ENCODE results near the gene PTPN6. TPM values are rescaled to one million over a fixed set of nuclear protein-coding genes. Genes with fewer than 3 reads are reported as not detected.

Gene PTPN6
- 10 to 100 TPM; 37.4 to 61.7 (median 51.7) TPM for total RNA-seq
- long read RNA-seq, donor 1, transcript PTPN6-201 (16 exons, 2,245 nt) = major isoform, 10 of 36 reads
- long read RNA-seq, donor 1, transcript PTPN6-202 (16 exons, 2,159 nt) = minor isoform, 7 of 36 reads
- long read RNA-seq, donor 1, partial matches to known transcripts = 11 of 36 reads
- long read RNA-seq, donor 1, other reads (novel, unspliced or antisense) = 7 of 36 reads
- long read RNA-seq, donor 2, transcript PTPN6-201 (16 exons, 2,245 nt) = major isoform, 7 of 25 reads
- long read RNA-seq, donor 2, transcript PTPN6-202 (16 exons, 2,159 nt) = minor isoform, 6 of 25 reads
- long read RNA-seq, donor 2, partial matches to known transcripts = 0 of 25 reads
- long read RNA-seq, donor 2, other reads (novel, unspliced or antisense) = 12 of 25 reads

DNA sequence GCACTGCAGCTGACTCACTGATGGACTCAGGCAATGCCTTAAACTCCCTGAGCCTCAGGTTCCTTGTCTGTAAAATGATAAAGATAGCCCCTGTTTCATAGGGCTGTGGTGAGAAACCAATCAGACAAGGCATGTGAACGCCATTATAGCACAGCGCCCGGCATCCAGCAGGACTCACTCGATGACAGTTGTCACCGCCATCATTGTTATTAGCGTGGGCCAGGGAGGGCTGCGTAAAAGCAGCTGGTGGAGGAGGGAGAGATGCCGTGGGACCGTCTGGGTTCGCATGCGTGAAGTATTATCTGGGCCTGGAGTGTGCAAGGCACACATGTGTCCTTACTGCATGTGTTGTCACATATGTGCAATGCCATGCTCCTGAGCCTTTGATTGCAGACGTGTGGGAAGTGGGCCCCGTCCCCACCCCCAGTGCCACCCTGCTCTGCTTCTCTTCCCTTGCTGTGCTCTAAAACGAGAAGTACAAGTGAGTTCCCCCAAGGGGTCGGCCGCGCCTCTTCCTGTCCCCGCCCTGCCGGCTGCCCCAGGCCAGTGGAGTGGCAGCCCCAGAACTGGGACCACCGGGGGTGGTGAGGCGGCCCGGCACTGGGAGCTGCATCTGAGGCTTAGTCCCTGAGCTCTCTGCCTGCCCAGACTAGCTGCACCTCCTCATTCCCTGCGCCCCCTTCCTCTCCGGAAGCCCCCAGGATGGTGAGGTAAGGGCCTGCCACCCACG is at the start of gene PTPN6:
PTPN6 (plus strand) TSS at position 546 of the 730 bp plus-strand sequence; CDS start at position 703, 157 bp downstream.
- ATAC-seq = peak; percentile 32

DNA sequence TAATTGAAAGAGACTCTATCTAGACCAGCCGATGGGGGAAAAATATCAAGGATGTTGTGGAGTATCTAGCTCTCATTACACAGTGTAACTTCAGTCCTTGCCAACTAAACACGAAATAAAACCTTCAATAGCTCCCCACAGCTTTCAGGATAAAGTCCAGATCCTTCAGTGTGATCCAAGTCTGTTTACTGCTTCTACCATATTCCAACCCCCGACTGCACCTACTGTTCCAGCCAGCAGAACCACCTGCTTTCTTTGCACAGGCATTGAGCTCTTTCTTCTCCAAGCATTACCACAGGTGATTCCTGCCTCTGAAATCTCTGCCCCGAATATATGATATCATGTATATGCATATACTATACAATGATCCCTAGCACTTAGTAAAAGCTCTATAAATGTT is 48.7 kb upstream of the PTPN6 start:
- no peaks in the 10 kb centered on the region for H3K36me3 ChIP-seq (ENCODE audit: low read depth)
- H3K4me1 ChIP-seq (ENCODE audit: low read depth) = peaks cover 16% of the 10 kb centered on the region
- TF ChIP-seq, protein P1, sequence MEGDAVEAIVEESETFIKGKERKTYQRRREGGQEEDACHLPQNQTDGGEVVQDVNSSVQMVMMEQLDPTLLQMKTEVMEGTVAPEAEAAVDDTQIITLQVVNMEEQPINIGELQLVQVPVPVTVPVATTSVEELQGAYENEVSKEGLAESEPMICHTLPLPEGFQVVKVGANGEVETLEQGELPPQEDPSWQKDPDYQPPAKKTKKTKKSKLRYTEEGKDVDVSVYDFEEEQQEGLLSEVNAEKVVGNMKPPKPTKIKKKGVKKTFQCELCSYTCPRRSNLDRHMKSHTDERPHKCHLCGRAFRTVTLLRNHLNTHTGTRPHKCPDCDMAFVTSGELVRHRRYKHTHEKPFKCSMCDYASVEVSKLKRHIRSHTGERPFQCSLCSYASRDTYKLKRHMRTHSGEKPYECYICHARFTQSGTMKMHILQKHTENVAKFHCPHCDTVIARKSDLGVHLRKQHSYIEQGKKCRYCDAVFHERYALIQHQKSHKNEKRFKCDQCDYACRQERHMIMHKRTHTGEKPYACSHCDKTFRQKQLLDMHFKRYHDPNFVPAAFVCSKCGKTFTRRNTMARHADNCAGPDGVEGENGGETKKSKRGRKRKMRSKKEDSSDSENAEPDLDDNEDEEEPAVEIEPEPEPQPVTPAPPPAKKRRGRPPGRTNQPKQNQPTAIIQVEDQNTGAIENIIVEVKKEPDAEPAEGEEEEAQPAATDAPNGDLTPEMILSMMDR (IDR thresholded peaks at IDR 0.05) = no peak
- intact Hi-C loops (cut with DNase I, micrococcal nuclease) = no loop called here
- no peak overlapping the region for H3K4me3 ChIP-seq
- no peak for DNase-seq
- H3K9me3 ChIP-seq = no peaks in the 10 kb centered on the region
- no peak for ATAC-seq

More for the DNA sequence above, at the start of gene PTPN6:
- Histone ChIP-seq H3K9me3 (no peaks in the 10 kb centered on the region), H3K4me1 (ENCODE audit: low read depth) (peaks cover 21% of the 10 kb centered on the region), H3K4me3 (no peak within 1 kb of the TSS), H3K36me3 (ENCODE audit: low read depth) (no peaks in the 10 kb centered on the region)
- DNase-seq = peak; percentile 58 to 92 (median 76)
- intact Hi-C loops (cut with DNase I, micrococcal nuclease) = no loop called here
- TF ChIP-seq, protein P1 (IDR thresholded peaks at IDR 0.05) = no peak

DNA sequence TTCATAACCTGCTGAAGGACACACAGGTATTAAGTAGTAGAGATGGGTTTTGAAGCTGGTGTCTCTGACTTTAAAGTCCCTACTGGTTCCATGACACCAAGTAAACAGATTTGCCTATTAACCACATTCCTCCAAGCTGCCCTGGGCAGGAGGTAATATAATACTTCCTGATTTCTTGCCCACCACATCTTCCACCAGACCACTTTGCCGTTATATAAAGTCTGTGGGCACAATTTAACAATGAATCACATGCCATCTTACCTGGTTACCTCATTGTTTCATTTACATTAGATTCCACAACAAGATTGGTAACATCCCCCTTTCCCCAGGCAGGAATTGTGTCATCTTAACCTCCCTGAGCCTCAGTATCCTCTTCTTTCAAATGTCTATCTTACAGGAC is 47.4 kb upstream of the PTPN6 start:
- Histone ChIP-seq H3K4me1 (ENCODE audit: low read depth) (peaks cover 16% of the 10 kb centered on the region), H3K4me3 (no peak overlapping the region), H3K36me3 (ENCODE audit: low read depth) (no peaks in the 10 kb centered on the region), H3K9me3 (no peaks in the 10 kb centered on the region)
- TF ChIP-seq, protein P1 (IDR thresholded peaks at IDR 0.05) = no peak
- no peak for DNase-seq
- no peak for ATAC-seq
- intact Hi-C loops (cut with DNase I, micrococcal nuclease) = no loop called here

DNA sequence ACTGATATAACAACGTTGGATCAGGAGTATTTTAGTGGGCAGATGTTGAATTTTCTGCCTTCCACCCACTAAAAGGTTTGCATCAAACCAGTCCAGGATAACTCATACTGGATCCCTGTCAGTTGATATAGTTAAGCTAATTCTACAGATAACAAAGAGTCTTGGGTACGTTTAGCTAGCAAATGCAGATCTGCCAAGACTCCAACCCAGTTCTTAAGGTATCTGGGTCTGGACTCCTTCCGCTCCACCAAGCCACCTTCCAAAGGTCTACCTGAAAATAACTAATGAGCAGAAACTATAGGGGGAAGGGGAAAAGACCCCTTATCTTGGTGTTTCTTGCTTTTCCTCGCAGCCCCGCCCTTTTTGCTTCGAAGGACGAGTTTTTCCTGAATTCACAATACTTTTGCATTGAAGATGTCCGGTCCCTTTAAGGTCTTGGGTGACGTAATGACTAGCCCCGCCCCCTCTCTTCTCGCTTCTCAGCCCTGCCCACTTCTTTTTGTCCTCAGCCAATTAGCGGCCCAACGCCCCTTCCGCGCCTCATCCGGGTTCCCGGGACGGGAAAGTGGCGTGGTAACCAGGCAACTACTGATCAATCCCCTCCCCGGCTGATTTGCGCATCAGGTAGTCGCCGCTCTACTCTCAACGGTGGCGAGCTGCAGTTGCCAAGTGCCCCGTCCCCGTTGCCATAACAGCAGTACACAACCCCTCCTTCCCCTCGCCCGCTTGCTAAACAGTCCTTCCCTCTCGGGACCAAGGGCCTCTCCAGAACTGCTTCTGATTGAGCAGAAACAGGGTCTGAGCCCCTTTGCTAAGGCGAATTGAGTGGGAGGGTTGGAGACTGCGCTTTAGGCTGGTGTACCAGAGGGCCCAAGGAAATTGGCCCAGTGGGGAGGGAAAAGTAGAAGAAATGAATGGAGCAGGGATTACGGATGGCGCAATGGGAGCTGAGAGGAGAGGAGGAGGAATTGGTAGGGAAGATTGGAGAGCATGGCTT is 46.6 kb upstream of the PTPN6 start, which contains the start of gene LRRC23:
LRRC23 (plus strand) TSS at position 543 of the 997 bp plus-strand sequence. CDS start 812 bp downstream, outside the sequence.
- TF ChIP-seq, protein P1 (IDR thresholded peaks at IDR 0.05) = no peak
- Histone ChIP-seq H3K9me3 (no peaks in the 10 kb centered on the region), H3K4me1 (ENCODE audit: low read depth) (peaks cover 13% of the 10 kb centered on the region), H3K36me3 (ENCODE audit: low read depth) (no peaks in the 10 kb centered on the region), H3K4me3 (no peak within 1 kb of the TSS)
- DNase-seq (peak; percentile 98 to 100 (median 98)), ATAC-seq (peak; percentile 93)
- intact Hi-C loops (cut with DNase I, micrococcal nuclease) = no loop called here

Data from mucosa of descending colon (tissue), 3 donors.